A673 (cell line): ENCODE results near the gene KRTAP10-7. TPM values are rescaled to one million over a fixed set of nuclear protein-coding genes. Genes with fewer than 3 reads are reported as not detected.

Source experiments
- BruUV-seq: library from RNA; stranded (reverse); fragments of 400-500 nt; replicated peaks from 2 replicates; lab custom pipeline; 2021; lab: Mats Ljungman, UMichigan
- CTCF ChIA-PET: fragments of 300-600 bp; sonication (Branson Sonifier 250); formaldehyde crosslinking; loops from one replicate; lab custom pipeline; 2022; ENCODE audit warnings: antibody characterized with exemption; lab: Charles Lee
- POLR2A ChIA-PET: fragments of 300-600 bp; sonication (Branson Sonifier 250); formaldehyde crosslinking; loops from one replicate; lab custom pipeline; 2022; ENCODE audit warnings: antibody characterized with exemption; ENCODE audit not compliant: low non-redundant PET; lab: Charles Lee
- DNase-seq: peaks from one replicate; pipeline ENCODE4 v3.0.0-alpha.2; 2015; ENCODE audit warnings: low spot score
- H3K27ac ChIP-seq: fragments of 200-600 bp; sonication (generic); 2 replicates; pipeline ENCODE4 v1.5.1; 2016; ENCODE audit warnings: mixed run types, low read depth, mild to moderate bottlenecking, mixed read lengths, antibody characterized with exemption, low read length; ENCODE audit not compliant: poor library complexity, severe bottlenecking
- H3K27me3 ChIP-seq: fragments of 200-600 bp; sonication (generic); replicated peaks from 2 replicates; pipeline ENCODE4 v1.6.1; 2017; ENCODE audit warnings: mixed run types, low read depth, mild to moderate bottlenecking, mixed read lengths, antibody characterized with exemption, low read length; ENCODE audit not compliant: insufficient read depth, poor library complexity
- H3K36me3 ChIP-seq: fragments of 200-600 bp; sonication (generic); 2 replicates; pipeline ENCODE4 v1.6.1; 2016; ENCODE audit warnings: mixed run types, mild to moderate bottlenecking, mixed read lengths, antibody characterized with exemption, low read length; ENCODE audit not compliant: insufficient read depth, poor library complexity, severe bottlenecking
- H3K4me1 ChIP-seq: fragments of 200-600 bp; sonication (generic); 2 replicates; pipeline ENCODE4 v1.6.1; 2017; ENCODE audit warnings: mixed run types, mild to moderate bottlenecking, mixed read lengths, antibody characterized with exemption, low read length; ENCODE audit not compliant: insufficient read depth, poor library complexity, severe bottlenecking
- H3K4me3 ChIP-seq: fragments of 200-600 bp; sonication (generic); 2 replicates; pipeline ENCODE4 v1.5.1; 2016; ENCODE audit warnings: low read depth, mixed run types, mild to moderate bottlenecking, mixed read lengths, low read length; ENCODE audit not compliant: poor library complexity, severe bottlenecking
- H3K9me3 ChIP-seq: fragments of 200-600 bp; sonication (generic); 2 replicates; pipeline ENCODE4 v1.6.1; 2016; ENCODE audit warnings: mixed run types, low read depth, mild to moderate bottlenecking, mixed read lengths, antibody characterized with exemption, low read length; ENCODE audit not compliant: poor library complexity, severe bottlenecking
- EZH2 ChIP-seq: fragments of 200-600 bp; sonication (generic); IDR thresholded peaks from 2 replicates; pipeline ENCODE4 v1.6.1; 2017; ENCODE audit warnings: borderline replicate concordance, low read depth, mild to moderate bottlenecking, mixed read lengths, antibody characterized with exemption, low read length; ENCODE audit not compliant: poor library complexity, severe bottlenecking
- intact Hi-C: fragments of 100-400 bp; cut with micrococcal nuclease; formaldehyde crosslinking; loops from one replicate; pipeline ENCODE4 v1.10.0; 2022; ENCODE audit not compliant: unreplicated experiment
- total RNA-seq: library from RNA; stranded (reverse); gene quantifications from 2 replicates; pipeline ENCODE4 v1.2.3, GENCODE V29; 2021
- TF ChIP-seq, protein P1 (sequence below): fragments of 300-800, 200-600 bp; sonication (generic); conservative IDR thresholded peaks from 2 replicates; pipeline ENCODE4 v1.5.1; 2017; ENCODE audit warnings: low read depth, mild to moderate bottlenecking, antibody characterized with exemption, low read length, moderate library complexity, mixed read lengths

The KRTAP10-7 gene
- total RNA-seq, 1 experiment from 2014 or later: not detected

- H3K36me3 ChIP-seq: no peaks in the 10 kb centered on the region
- H3K4me1 ChIP-seq: no peaks in the 10 kb centered on the region
- H3K27me3 ChIP-seq: no peaks in the 10 kb centered on the region
- no peak overlapping the region for H3K27ac ChIP-seq
- intact Hi-C loops: no loop called here
- peaks cover 27% of the 10 kb centered on the region for H3K9me3 ChIP-seq
- ChIA-PET POLR2A (no interaction called here), CTCF (no interaction called here)
- TF ChIP-seq, protein P1, sequence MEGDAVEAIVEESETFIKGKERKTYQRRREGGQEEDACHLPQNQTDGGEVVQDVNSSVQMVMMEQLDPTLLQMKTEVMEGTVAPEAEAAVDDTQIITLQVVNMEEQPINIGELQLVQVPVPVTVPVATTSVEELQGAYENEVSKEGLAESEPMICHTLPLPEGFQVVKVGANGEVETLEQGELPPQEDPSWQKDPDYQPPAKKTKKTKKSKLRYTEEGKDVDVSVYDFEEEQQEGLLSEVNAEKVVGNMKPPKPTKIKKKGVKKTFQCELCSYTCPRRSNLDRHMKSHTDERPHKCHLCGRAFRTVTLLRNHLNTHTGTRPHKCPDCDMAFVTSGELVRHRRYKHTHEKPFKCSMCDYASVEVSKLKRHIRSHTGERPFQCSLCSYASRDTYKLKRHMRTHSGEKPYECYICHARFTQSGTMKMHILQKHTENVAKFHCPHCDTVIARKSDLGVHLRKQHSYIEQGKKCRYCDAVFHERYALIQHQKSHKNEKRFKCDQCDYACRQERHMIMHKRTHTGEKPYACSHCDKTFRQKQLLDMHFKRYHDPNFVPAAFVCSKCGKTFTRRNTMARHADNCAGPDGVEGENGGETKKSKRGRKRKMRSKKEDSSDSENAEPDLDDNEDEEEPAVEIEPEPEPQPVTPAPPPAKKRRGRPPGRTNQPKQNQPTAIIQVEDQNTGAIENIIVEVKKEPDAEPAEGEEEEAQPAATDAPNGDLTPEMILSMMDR: no peak
- TF ChIP-seq EZH2: no peak
- H3K4me3 ChIP-seq: no peak overlapping the region
- no peak for DNase-seq
- no TSS peak for BruUV-seq
Observed at GRCh38 chr21:44623575-44623974, 23.2 kb downstream of the KRTAP10-7 start.

- TF ChIP-seq, protein P1: no peak
- TF ChIP-seq EZH2: no peak
- POLR2A ChIA-PET: no interaction called here
Observed at GRCh38 chr21:44625756-44626155, 25.4 kb downstream of the KRTAP10-7 start.

GRCh38 chr21:44626262-44626661 lies 25.9 kb downstream of the KRTAP10-7 start:
- H3K9me3 ChIP-seq: peaks cover 27% of the 10 kb centered on the region
- H3K27ac ChIP-seq: no peak overlapping the region
- POLR2A ChIA-PET: no interaction called here
- H3K36me3 ChIP-seq: no peaks in the 10 kb centered on the region
- intact Hi-C loops: no loop called here
- TF ChIP-seq, protein P1: no peak
- TF ChIP-seq EZH2: no peak
- H3K27me3 ChIP-seq: no peaks in the 10 kb centered on the region
- CTCF ChIA-PET: no interaction called here
- no peak overlapping the region for H3K4me3 ChIP-seq
- BruUV-seq: no TSS peak
- no peak for DNase-seq
- no peaks in the 10 kb centered on the region for H3K4me1 ChIP-seq

More at GRCh38 chr21:44625756-44626155, 25.4 kb downstream of the KRTAP10-7 start:
- intact Hi-C loops: no loop called here
- H3K27me3 ChIP-seq: no peaks in the 10 kb centered on the region
- DNase-seq: no peak
- no TSS peak for BruUV-seq
- no peaks in the 10 kb centered on the region for H3K4me1 ChIP-seq
- H3K4me3 ChIP-seq: no peak overlapping the region
- CTCF ChIA-PET: no interaction called here
- no peaks in the 10 kb centered on the region for H3K36me3 ChIP-seq
- peaks cover 22% of the 10 kb centered on the region for H3K9me3 ChIP-seq
- H3K27ac ChIP-seq: no peak overlapping the region
